Lung (tissue), 12 donors: ENCODE measurements around the gene TMEM30B. TPM values are rescaled to one million over a fixed set of nuclear protein-coding genes. Genes with fewer than 3 reads are reported as not detected.
A peak's percentile ranks its signal among the peaks of the same experiment; 100 is the strongest.

Source experiments
- ATAC-seq: fragments of 200-7000 bp; cut with Tn5 transposase; one replicate; pipeline ENCODE4 v1.9.1; 2020; ENCODE audit warnings: moderate number of reproducible peaks; ENCODE audit not compliant: insufficient read depth, low FRiP score
- DNase-seq, 3 donors: peaks; one replicate each; pipeline ENCODE4 v3.0.0-alpha.2; 2013 to 2017
- H3K27ac ChIP-seq, 2 donors: one replicate each; pipeline ENCODE4 v1.5.1; 2013; ENCODE audit warnings: mild to moderate bottlenecking in 2 of 2, moderate library complexity in 2 of 2, control low read depth in 1 of 2, inconsistent platforms in 1 of 2, low read depth in 1 of 2, low read length in 1 of 2
- H3K27me3 ChIP-seq, 3 donors: one replicate each; pipeline ENCODE4 v1.5.1; 2013; ENCODE audit warnings: low read length in 2 of 3; ENCODE audit not compliant: control insufficient read depth in 3 of 3, insufficient read depth in 3 of 3
- H3K36me3 ChIP-seq, 4 donors: one replicate each; pipeline ENCODE4 v1.5.1; 2013; ENCODE audit warnings: low read length in 4 of 4, mild to moderate bottlenecking in 1 of 4, moderate library complexity in 1 of 4; ENCODE audit not compliant: control insufficient read depth in 4 of 4, insufficient read depth in 4 of 4
- H3K4me1 ChIP-seq, 5 donors: one replicate each; pipeline ENCODE4 v1.5.1; 2013; ENCODE audit warnings: low read length in 5 of 5, mild to moderate bottlenecking in 2 of 5, moderate library complexity in 1 of 5; ENCODE audit not compliant: control insufficient read depth in 5 of 5, insufficient read depth in 5 of 5
- H3K4me3 ChIP-seq: one replicate; pipeline ENCODE4 v1.5.1; 2013; ENCODE audit warnings: mild to moderate bottlenecking, control low read depth, moderate library complexity
- H3K9ac ChIP-seq, 2 donors: one replicate each; pipeline ENCODE4 v1.5.1; 2013; ENCODE audit warnings: low read length in 2 of 2, control low read depth in 1 of 2; ENCODE audit not compliant: insufficient read depth in 1 of 2
- H3K9me3 ChIP-seq, 4 donors: one replicate each; pipeline ENCODE4 v1.5.1; 2013; ENCODE audit warnings: low read length in 3 of 4, mild to moderate bottlenecking in 1 of 4, moderate library complexity in 1 of 4; ENCODE audit not compliant: control insufficient read depth in 4 of 4, insufficient read depth in 3 of 4
- CTCF ChIP-seq: IDR thresholded peaks from 2 replicates; pipeline ENCODE4 v1.5.1; 2012; ENCODE audit warnings: mild to moderate bottlenecking; ENCODE audit errors: control extremely low read depth, extremely low read depth
- WGBS, 2 donors: extraction: QIAGEN DNeasy Blood & Tissue Kit; methylation state at CpG; one replicate each; pipeline ENCODE4 v1.1.7; 2013; 5-methylcytosine and 5-hydroxymethylcytosine counted together
- polyA plus RNA-seq, 2 donors: library from polyadenylated mRNA; stranded (reverse); fragments of 200-250 nt; gene quantifications; one replicate each; pipeline ENCODE4 v1.2.1, GENCODE V29; 2013
- total RNA-seq, 2 donors: library from RNA; depleted of rRNA in 1 of 2; stranded (reverse); fragments of >200 nt in 1 of 2; gene quantifications; one replicate each; pipeline ENCODE4 v1.2.1, GENCODE V29; 2014 to 2021
- donor health status: control.
- donor health status: control.
- donor health status: Bipolar disorder and iron deficiency.
- donor health status: healthy.
- donor health status: DM: yes; HTN: yes; CAD: no.

TMEM30B gene
- total and polyA plus RNA-seq, 4 donors, result 14.4 to 24.3 (median 20.1) TPM

- H3K27me3 ChIP-seq, result peaks cover 0 to 20% (median 15%) of the 10 kb centered on the region in 3 donors
- H3K9me3 ChIP-seq, result no peaks in the 10 kb centered on the region
- no peak overlapping the region for H3K27ac ChIP-seq
- H3K4me3 ChIP-seq, result no peak overlapping the region
- WGBS, 2 donors, result 62 to 66% methylated on average over 4 of the region's 4 CpGs
- peaks cover 0 to 8% (median 2%) of the 10 kb centered on the region in 5 donors for H3K4me1 ChIP-seq
- ATAC-seq (no peak), DNase-seq (no peak)
- no peaks in the 10 kb centered on the region for H3K36me3 ChIP-seq
- TF ChIP-seq CTCF, result no peak
- H3K9ac ChIP-seq, result no peak overlapping the region
Observed at GRCh38 chr14:61270714-61271113, 10.4 kb downstream of the TMEM30B start.

- H3K27ac ChIP-seq, result no peak overlapping the region
- peaks cover 0 to 14% (median 10%) of the 10 kb centered on the region in 3 donors for H3K27me3 ChIP-seq
- peak overlapping the region; percentile 18 for H3K4me3 ChIP-seq
- H3K4me1 ChIP-seq, result peaks cover 0 to 8% (median 2%) of the 10 kb centered on the region in 5 donors
- ATAC-seq, result peak; percentile 87
- WGBS, 2 donors, result 5% methylated on average over 21 of the region's 21 CpGs
- DNase-seq, result peak; percentile 73 to 87 (median 86)
- no peaks in the 10 kb centered on the region for H3K36me3 ChIP-seq
- no peaks in the 10 kb centered on the region for H3K9me3 ChIP-seq
- TF ChIP-seq CTCF, result peak; percentile 81
- peak overlapping the region in 1 of 2 donors; percentile 42 for H3K9ac ChIP-seq
Observed at GRCh38 chr14:61269321-61270083, 11.6 kb downstream of the TMEM30B start.

- Histone ChIP-seq H3K9ac (no peak overlapping the region), H3K27me3 (peaks cover 0 to 8% (median 7%) of the 10 kb centered on the region in 3 donors), H3K36me3 (no peaks in the 10 kb centered on the region), H3K9me3 (no peaks in the 10 kb centered on the region), H3K27ac (no peak overlapping the region), H3K4me1 (peaks cover 0 to 10% (median 2%) of the 10 kb centered on the region in 5 donors), H3K4me3 (no peak overlapping the region)
- TF ChIP-seq CTCF, result no peak
- ATAC-seq (no peak), DNase-seq (no peak)
- WGBS, 2 donors, result 31 to 55% methylated on average over 1 of the region's 1 CpG
Observed at GRCh38 chr14:61268812-61269211, 12.3 kb downstream of the TMEM30B start.
